Measurements from ENCODE around the gene THOP1. TPM values are rescaled to one million over a fixed set of nuclear protein-coding genes. Genes with fewer than 3 reads are reported as not detected.

THOP1 gene
- total RNA-seq, 4 donors from 2014 or later = 10.4 to 23.2 (median 21.5) TPM

DNA sequence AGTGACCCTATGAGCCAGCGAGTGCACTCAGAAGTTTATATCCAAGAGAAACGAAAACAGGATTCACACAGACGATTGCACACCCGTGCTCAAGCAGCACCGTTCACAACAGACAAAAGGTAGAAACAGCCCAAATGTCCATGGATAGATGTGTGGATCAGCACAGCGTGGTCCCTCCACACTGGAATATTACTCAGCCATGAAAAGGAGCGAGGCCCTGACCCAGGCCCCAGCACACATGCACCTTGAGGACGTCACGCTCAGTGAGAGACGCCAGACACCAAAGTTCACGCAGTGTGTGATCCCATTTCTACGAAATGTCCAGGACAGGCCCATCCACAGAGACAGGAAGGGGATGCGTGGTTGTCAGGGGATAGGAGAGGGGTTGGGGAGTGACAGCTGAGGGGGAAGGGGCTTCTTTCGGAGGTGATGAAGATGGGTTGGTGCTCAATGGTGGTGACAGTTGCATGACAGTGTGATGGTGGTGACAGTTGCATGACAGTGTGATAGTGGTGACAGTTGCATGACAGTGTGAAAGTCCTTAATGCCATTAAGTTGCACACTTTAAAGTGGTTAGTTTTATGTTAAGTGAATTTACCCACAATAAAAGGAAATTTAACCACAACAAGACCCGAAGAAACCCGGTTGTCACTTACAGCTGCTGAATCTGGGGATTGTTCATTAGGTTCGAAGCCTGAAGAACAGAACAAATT is 26.5 kb upstream of the THOP1 start:
- TF ChIP-seq, protein P1, sequence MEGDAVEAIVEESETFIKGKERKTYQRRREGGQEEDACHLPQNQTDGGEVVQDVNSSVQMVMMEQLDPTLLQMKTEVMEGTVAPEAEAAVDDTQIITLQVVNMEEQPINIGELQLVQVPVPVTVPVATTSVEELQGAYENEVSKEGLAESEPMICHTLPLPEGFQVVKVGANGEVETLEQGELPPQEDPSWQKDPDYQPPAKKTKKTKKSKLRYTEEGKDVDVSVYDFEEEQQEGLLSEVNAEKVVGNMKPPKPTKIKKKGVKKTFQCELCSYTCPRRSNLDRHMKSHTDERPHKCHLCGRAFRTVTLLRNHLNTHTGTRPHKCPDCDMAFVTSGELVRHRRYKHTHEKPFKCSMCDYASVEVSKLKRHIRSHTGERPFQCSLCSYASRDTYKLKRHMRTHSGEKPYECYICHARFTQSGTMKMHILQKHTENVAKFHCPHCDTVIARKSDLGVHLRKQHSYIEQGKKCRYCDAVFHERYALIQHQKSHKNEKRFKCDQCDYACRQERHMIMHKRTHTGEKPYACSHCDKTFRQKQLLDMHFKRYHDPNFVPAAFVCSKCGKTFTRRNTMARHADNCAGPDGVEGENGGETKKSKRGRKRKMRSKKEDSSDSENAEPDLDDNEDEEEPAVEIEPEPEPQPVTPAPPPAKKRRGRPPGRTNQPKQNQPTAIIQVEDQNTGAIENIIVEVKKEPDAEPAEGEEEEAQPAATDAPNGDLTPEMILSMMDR (IDR thresholded peaks at IDR 0.05; ENCODE audit: low read depth) = no peak

DNA sequence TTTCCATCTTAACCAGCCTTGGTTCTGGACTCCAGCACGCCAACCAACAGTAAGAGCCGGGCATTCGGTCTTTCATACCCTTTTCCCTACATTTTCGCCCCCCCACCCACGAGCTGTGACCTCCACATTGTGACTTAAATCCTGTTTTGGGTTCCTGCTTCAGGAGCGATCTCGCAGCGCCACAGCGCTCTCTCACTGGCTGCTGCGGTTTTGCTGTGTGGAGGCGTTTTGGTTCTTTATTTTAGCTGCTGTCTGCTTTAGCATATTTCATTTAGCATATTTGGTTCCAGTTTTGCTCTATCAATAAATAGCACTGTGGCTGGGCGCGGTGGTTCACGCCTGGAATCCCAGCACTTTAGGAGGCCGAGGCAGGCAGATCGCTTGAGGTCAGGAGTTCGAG is 25.9 kb upstream of the THOP1 start:
- TF ChIP-seq, protein P1 (IDR thresholded peaks at IDR 0.05; ENCODE audit: low read depth) = no peak

DNA sequence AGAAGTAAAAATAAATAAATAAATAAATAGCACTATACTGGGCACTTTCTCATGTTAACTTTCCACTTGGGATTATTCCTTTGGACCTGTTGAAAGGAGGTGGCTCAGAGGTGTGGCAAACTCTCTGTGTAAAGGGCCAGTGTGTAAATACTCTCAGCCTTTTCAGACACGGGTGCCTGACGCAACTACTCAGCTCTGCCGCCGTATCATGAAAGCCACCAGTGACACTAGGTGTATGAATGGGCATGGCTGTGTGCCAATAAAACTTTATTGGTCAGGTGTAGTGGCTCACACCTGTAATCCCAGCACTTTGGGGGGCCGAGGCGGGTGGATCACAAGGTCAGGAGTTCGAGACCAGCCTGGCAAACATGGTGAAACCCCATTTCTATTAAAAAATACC is 25.3 kb upstream of the THOP1 start:
- TF ChIP-seq, protein P1 (IDR thresholded peaks at IDR 0.05; ENCODE audit: low read depth) = no peak

DNA sequence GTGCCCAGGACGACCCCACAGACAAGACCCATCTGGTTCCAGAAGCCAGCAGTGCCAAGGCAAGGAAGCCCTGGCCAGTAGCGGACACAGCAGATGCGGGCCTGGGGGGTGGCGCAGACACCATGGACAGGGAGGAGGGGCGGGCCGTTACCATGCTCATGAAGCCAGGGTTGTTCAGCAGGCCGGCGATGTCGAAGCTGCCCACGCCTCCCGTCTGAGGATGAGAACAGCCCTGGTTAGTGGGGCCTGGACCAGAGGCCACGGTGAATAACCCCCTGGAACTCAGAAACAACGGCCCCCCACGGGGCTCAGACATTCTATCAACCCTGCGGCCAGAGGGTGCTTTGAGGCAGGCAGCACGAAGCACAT is 24.0 kb upstream of the THOP1 start:
- TF ChIP-seq, protein P1 (IDR thresholded peaks at IDR 0.05; ENCODE audit: low read depth) = no peak

DNA sequence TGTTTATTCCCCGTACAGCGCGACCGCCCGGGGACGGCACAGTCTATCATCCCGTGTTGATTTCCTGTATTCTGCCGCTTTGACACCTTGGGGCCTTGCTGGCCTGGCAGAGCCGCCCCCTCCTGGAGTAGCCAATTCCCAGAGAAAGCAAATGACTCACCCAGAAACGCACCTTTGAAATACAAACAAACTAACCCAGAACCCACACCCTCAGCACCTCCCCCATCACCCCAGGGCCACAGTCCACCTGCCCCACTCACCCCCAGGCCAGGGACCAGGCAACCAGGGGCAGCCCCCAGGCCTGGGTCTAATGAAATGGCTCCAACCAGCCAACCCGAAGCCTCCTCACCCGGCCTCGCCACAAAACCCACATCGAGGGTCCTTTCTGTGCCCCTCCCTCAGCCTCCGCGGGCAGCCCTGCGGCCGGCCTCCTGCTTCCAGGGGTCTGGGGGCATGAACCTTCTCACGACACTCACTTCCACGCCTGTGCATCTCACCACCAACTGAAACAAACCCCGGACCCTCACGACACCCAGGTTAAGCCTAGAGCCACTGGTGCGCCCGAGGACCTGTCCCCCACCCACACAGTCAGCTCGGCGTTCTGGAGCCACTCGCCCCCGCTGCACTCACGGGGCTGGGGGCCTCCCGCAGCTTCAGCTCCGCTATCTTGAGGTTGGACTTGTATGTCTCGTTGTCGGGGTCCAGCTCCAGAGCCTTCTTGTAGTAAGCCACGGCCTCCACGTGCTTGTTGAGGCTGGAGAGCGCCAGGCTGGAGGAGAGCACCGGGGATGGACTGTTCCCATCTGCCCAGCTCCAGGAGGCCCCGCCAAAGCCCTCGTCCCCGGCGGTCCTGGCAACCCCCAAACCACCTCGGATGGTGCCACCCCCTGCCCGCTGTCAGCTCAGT is 23.2 kb upstream of the THOP1 start:
- TF ChIP-seq, protein P1 (IDR thresholded peaks at IDR 0.05; ENCODE audit: low read depth) = no peak

DNA sequence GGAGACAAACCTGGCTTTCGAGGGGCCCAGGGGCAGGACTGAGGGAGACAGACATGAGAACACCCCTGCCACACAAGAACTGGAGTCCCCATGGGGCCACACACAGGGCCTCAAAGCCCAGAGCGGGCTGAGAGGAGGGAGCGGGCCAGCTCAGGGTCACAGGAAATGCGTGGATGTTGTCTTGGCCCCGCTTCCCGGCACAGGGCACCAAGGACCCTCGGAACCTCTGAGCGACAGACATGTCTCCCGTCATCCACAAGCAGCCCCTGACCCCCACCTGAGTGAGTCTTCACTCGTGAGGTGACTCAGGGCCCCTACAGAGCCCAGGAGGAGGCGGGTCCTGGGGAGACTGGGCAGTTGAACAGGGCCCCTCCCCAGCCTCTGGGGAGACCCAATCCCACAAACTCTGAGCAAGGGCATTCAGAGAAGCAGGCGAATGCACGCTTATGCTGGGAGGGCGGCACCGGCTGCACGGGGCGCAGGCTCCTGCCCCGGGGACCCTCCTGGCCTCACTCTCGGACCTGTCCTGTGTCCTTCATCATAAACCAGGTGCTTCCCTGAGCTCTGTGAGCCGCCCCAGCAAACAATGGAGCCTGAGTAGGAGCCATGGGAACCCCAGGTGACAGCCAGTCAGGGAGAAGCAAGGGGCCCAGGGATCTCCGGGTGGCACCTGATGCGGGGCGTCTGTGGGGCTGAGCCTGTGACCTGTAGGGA is 22.4 kb upstream of the THOP1 start:
- TF ChIP-seq, protein P1 (IDR thresholded peaks at IDR 0.05; ENCODE audit: low read depth) = no peak

DNA sequence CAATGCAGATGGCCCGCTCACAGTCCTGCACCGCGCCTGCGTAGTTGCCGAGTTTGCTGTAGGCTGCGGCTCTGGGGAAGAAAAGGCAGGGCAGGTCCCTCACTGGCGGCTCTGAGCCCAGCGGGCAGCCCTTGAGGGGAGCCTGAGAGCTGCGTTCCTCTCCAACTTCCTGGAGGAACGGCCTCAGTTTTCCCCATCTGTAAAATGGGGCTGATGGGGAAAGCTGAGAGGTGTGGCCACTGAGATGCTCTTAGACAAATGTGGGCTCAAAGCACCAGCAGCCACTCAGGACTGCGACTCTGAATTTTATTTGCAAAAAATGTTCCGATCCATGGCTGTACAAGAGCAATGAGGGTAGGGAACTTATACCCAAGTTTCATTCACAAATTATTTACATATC is 21.6 kb upstream of the THOP1 start:
- TF ChIP-seq, protein P1 (IDR thresholded peaks at IDR 0.05; ENCODE audit: low read depth) = no peak

Measured in subcutaneous adipose tissue (tissue), 4 donors.